GM21367 (cell line): ENCODE results near the gene UPF2.
"Not testable (repeated sequence)": the region's sequence is repeated elsewhere in the genome, so short reads cannot be mapped to it uniquely, and the experiment has no call there.

Experiments used
- ATAC-seq: cut with Tn5 transposase; IDR thresholded peaks from one replicate; pipeline ENCODE4 v1.9.1; 2021; ENCODE audit not compliant: unreplicated experiment

UPF2 gene

GRCh38 chr10:11909618-11910017, 133.0 kb downstream of the UPF2 start:
- ATAC-seq = no peak

GRCh38 chr10:11908991-11909390, 133.6 kb downstream of the UPF2 start:
- ATAC-seq = no peak

- ATAC-seq = no peak
These were observed 134.1 kb downstream of the UPF2 start for GRCh38 chr10:11908536-11908935.

DNA sequence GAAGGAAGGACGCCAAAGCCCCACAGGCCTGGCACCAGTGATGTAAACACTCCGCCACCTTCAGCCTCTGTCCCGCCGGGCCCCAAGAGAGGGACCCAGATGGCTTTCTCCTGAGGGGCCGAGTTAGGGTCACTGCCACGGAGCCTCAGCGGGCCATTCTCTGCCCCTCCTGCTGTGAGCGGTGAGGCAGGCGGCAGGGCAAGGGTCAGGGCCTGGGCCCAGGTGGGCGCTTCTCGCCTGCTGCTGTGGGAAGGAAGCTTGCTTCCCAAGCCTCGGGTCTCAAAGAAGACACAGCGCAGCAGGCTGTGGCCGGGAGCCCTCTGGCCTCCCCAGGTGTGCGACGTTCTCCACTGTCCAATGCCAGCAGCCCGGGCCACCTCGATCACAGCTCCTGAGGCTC, 134.7 kb downstream of the UPF2 start:
- no peak for ATAC-seq

DNA sequence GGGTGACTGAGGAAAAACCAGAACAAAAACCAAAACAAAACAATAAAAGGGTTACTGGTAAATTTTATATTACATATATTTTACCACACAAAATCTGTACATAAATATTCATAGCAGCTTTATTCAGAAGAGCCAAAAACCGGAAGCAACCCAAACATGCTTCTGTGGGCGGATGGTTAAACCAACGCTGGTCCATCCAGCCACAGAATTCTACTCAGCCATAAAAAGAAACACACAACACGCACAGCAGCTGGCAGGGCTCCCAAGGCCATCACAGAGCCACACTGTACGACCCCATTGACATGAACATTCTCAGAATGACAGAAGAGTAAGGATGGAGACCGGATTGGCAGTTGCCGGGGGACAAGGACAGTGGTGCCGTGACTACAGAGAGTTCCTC, 135.9 kb downstream of the UPF2 start:
- no peak for ATAC-seq

- no peak for ATAC-seq
These were observed 140.0 kb downstream of the UPF2 start for GRCh38 chr10:11902646-11903045.

- no peak for ATAC-seq
These were observed 140.7 kb downstream of the UPF2 start for GRCh38 chr10:11901833-11902475.

DNA sequence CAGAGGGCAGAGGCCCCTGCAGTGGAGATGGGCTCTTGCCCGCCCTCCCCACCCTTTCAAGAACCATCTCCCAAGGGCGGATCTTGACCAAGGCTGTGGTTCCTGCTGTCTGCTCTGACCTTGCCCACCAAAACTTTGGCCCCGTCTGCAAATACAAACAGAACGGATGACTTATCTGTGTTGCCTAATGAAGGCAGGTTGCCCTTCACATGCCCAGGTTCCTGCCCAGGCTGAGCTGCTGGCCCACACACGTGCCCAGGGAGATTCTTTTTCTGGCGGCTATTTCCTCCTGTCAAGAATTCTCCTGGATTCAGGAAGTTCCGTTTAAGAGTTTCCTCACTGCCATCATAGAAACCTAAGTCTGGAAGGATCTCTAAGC, 141.2 kb downstream of the UPF2 start:
- no peak for ATAC-seq

DNA sequence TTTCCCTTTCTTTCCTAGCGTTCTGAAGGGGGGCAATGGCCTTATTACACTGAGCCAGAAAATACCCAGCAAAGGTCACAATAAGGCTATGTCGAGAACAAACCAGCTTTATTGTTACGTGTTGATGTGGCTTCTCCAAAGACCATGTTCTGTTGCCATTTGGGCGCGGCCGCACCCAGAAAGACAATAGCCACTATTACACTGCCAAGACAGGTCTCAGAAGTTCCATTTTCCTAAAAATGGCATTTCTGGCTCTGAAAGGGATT, 141.6 kb downstream of the UPF2 start:
- ATAC-seq = no peak

DNA sequence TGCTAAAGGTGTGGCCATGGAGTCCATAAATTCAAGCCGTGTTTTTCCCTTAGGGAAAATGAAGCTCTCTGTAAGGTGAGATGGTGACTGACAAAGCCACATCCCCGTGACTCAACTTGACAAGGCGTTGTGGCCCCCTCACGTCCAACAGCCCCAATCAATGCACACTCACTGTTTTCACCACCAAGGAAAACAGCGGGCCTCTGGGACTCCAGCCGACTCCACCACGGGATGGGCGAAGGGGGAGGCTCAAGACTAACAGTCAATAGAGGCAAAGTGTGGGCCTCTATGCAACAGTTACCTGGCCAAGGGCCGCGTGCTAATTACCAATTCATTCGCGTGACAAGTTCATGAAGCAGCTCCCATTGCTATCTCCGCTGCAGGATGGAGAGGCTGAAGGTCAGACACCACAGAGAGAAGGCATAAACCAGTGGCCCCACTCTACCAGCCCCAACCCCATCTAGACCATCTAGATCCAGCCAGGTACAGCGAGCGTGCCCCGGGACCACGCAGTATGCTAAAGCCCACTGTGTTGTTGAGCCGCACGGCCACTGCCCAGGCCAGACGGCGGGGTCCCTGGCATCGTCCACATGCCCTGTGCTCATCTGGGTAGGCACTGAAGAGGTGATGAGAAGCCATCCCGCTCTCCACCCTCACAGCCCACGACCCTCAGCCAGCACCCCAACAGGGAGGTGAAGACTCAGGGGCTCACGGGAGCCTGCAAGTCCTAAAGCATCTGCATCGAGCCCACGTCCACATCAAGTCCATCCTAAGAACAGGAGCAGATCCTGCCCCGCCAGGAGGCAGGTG, 143.3 kb downstream of the UPF2 start:
- ATAC-seq = no peak

DNA sequence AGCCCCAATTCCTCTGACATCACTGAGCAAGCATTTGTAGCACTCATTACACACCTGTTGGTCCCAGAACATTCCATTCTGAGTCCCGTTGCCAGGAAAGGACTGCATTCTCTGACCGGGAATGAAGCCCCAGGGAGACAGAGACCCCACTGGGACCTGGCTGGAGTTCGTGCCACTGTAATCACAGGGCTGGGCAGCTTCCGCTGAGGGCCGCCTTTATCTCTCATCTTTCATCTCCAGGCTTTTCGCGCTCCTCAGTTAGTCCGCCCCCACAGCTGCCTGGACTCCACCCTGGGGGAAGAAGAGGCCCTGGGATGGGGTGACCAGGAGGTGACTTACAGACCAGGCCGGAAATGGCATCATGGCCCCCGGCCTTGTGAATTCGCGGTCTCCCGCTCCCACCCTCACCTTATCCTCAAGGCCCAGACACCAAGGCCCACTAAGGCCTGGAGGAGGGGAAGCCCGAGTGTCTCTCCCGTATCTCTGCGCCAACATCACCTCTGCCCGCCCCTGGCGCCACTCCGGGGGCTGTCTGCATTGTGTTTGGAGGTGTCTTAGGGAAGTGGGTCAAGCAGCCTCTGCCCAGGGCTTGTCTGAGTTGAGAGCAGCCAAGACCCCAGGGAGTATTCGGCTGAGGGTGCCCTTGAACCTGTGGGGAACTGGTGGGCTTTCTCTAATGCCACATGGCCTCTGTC, 144.1 kb downstream of the UPF2 start:
- no peak for ATAC-seq

DNA sequence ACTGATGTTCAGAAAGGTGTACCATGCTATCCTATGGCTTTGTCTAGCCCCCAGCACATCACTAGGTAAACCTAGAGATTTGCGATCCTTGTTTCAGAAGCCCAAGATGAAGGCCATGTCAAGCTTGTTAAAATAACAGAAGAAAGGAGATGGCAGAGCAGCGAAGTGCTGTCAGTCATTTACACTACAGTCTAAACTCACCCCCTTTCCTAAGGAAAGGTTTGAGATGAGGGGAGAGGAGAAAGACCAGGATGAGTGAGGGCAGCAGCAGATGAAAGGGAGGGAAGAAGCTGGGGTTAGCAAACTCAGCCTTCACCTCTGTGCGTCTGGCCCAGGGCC, 144.6 kb downstream of the UPF2 start:
- ATAC-seq = no peak

DNA sequence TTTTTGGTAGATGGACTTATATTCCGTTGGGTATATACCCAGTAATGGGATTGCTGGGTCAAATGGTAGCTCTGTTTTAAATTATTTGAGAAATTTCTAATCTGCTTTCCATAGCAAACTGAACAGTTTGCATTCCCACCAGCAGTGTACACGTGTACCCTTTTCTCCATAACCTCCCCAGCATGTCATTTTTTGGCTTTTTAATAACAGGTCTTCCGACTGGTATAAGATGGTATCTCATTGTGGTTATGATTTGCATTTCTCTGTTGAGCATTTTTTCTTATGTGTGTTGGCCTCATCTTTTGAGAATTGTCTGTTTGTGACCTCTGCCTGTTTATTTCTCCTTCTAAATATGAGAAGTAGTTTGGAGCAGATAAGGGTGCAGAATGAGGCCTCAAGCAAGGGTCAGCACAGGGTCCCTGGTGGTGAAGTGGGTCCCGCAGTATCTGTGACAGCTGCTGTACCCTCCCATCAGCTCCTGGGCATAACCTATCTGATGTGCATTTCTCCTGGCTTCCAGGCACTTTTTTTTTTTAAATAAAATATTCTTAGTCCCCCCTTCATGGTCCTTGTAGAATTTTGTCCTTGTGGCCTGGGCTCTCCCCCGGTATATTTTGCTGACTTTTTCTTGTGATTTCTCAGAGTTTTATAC, 145.9 kb downstream of the UPF2 start:
- ATAC-seq = no peak

- ATAC-seq = no peak
These were observed 147.0 kb downstream of the UPF2 start for GRCh38 chr10:11895598-11895997.

GRCh38 chr10:11895108-11895466, 147.5 kb downstream of the UPF2 start:
- no peak for ATAC-seq

DNA sequence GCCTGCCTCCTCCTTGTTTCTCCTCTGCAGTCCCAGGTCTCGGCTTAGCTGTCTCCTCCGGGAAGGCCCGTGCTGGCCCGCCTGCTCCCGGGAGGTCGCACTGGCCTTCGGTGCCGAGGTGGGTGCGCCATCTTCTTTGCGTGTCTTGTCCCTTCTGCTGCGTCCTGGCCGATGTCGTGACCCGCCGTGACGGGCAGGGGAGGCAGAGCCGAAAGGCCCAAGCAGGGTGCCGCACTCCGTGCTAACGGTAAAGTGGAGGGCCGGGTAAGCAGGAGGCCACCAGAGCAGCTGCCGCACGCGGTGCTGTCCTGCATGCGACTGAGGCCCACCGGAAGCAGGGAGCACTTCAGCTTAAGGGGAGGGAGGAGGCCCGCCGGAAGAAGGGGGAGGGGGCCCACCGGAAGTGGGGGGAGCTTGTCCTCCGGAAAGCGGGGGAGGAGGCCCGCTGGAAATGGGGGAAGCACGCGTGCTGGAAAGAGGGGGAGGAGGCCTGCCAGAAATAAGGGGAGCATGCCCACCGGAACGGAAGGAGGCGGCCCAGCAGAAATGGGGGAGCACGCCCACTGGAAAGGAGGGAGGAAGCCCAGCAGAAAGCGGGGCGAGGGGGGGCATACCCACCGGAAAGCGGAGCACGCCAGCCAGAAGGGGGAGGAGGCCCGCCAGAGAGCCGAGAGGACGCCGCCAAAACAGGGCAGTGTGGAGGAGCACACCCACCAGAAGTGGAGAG, 148.1 kb downstream of the UPF2 start:
- ATAC-seq = no peak

GRCh38 chr10:11893749-11894278, 148.8 kb downstream of the UPF2 start:
- no peak for ATAC-seq

DNA sequence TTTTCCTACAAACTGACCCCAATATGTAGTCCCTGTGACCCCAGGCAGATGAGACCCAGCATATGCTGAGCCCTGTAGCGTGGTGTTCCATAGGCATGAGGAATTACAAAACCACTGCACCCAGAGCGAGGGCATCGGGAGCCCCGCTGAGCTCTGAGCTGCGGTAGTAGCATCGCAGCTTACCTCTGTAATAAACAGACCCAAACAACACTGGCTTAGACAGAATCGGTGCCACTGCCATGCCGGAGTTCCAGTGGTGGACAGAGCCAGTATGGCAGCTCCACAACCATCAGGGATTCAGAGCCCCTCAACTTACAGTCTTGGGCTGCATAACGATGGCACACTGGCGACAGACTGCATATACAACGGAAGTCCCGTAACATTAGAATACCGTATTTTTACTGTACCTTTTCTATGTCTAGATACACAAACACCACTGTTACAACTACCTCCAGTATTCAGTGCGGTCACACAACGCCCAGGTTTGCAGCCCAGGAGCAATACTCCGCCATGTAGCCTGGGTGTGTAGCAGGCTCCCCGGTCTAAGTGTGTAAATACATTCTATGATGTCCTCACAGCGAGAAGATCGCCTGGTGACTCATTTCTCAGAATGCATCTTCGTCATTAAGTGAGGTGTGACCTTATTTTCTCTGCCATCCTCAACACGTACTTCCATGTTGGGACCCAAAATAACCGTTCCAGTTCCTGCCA, 150.7 kb downstream of the UPF2 start:
- ATAC-seq = no peak

DNA sequence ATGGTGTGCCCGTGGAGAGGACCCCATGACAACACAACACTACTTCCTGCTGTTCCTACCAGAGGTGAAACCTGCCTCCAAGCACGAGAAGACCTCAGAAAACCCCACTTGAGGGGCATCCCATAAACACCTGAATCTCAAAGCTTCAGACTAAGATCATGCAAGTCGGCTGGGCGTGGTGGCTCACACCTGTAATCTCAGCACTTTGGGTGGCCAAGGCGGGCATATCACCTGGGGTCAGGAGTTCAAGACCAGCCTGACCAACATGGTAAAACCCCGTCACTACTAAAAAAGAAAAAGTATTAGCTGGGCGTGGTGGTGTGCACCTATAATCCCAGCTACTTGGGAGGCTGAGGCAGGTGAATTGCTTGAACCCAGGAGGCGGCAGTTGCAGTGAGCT, 153.3 kb downstream of the UPF2 start:
- ATAC-seq = not testable (repeated sequence)

DNA sequence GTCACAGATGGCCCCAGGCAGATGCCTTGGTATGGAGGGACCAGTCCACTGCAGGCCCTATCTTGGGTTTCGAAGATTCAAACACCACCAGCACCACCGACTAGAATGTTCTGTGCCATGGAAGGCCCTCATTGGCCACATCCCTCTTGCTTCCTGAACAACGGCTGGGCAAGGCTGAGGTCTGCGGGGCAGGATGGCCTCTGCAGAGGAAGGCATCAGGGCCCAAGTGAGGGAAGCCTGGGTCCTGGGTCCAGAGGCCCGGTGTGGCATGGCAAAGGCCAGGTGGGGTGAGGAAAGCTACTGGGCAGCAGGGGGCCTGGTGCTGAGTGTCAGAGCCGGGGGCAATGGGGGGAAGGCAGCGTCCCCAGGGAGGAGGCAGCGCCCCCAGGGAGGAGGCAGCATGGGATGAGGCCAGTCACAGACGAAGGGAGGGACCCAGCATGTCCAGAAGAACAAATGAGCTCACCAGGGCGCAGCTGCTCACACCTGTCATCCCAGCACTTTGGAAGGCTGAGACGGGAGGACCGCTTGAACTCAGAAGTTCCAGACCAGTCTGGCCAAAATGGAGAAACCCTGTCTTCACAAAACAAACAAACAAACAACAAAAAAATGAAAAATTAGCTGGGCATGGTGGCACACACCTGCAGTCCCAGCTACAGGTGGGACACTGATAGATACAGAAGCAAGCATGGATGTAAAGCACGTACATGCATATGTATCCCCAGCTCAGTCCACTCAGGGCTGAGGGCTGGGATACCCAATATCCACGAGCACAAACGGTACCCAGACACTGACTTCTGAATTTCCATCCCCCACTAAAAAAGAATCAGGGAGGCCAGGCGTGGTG, 155.0 kb downstream of the UPF2 start:
- ATAC-seq = no peak
